SK-N-SH (cell line): ENCODE data around the gene KHDC3L. TPM values are rescaled to one million over a fixed set of nuclear protein-coding genes. Genes with fewer than 3 reads are reported as not detected.

Experiments used
- CTCF ChIA-PET: fragments of 300-600, 350-600 bp; formaldehyde crosslinking; extraction: SDS; loops from one replicate; lab custom pipeline; 2021; lab: Yijun Ruan, JAX
- POLR2A ChIA-PET: fragments of 350-600 bp; sonication (Branson Sonifier 250); formaldehyde crosslinking; extraction: SDS; loops from one replicate; lab custom pipeline; 2020; ENCODE audit warnings: antibody characterized with exemption, inconsistent platforms; lab: Yijun Ruan, JAX
- DNase-seq: peaks from one replicate; pipeline ENCODE4 v3.0.0; 2012
- H2AFZ ChIP-seq: fragments of 200-600 bp; sonication (generic); 2 replicates; pipeline ENCODE4 v1.8.1; 2016; ENCODE audit warnings: antibody characterized with exemption, mild to moderate bottlenecking, low read depth
- H3F3A ChIP-seq: fragments of 200-600 bp; sonication (generic); replicated peaks from 2 replicates; pipeline ENCODE3; 2016; ENCODE audit warnings: antibody characterized with exemption, mild to moderate bottlenecking; ENCODE audit not compliant: insufficient read depth
- H3K27ac ChIP-seq, 2 experiments: fragments of 200-500 bp in 1 of 2; fragments of 200-600 bp in 1 of 2; sonication (Bioruptor generic) in 1 of 2; sonication (generic), shearing (Covaris generic) in 1 of 2; 2 replicates each; pipeline versions ENCODE4 v1.5.1 to v1.6.1; 2014 to 2016; ENCODE audit warnings: low read depth in 2 of 2, inconsistent platforms in 1 of 2, low read length in 1 of 2, mild to moderate bottlenecking in 1 of 2, mixed read lengths in 1 of 2
- H3K27me3 ChIP-seq: fragments of 200-600 bp; sonication (generic), shearing (Covaris generic); 2 replicates; pipeline ENCODE4 v1.6.1; 2016; ENCODE audit warnings: mixed run types; ENCODE audit not compliant: insufficient read depth
- H3K36me3 ChIP-seq, 2 experiments: fragments of 200-500 bp in 1 of 2; fragments of 200-600 bp in 1 of 2; sonication (Bioruptor generic) in 1 of 2; sonication (generic) in 1 of 2; replicated peaks in 1 of 2; 2 replicates each; pipeline versions ENCODE3 to v1.5.1; 2014 to 2016; ENCODE audit warnings: low read length in 1 of 2, mild to moderate bottlenecking in 1 of 2; ENCODE audit not compliant: insufficient read depth in 2 of 2, control insufficient read depth in 1 of 2
- H3K4me1 ChIP-seq, 2 experiments: fragments of 200-500 bp in 1 of 2; fragments of 200-600 bp in 1 of 2; sonication (Bioruptor generic) in 1 of 2; sonication (generic), shearing (Covaris generic) in 1 of 2; 2 replicates each; pipeline versions ENCODE4 v1.5.1 to v1.6.1; 2014 to 2016; ENCODE audit warnings: low read depth in 1 of 2, low read length in 1 of 2, mixed run types in 1 of 2; ENCODE audit not compliant: insufficient read depth in 2 of 2, control insufficient read depth in 1 of 2
- H3K4me2 ChIP-seq: fragments of 200-600 bp; sonication (generic), shearing (Covaris generic); 2 replicates; pipeline ENCODE4 v1.6.1; 2017; ENCODE audit warnings: mixed run types
- H3K4me3 ChIP-seq, 2 experiments: fragments of 200-500 bp in 1 of 2; fragments of 200-600 bp in 1 of 2; sonication (Bioruptor generic) in 1 of 2; sonication (generic), shearing (Covaris generic) in 1 of 2; 2 replicates each; pipeline versions ENCODE4 v1.5.1 to v1.8.1; 2014 to 2016; ENCODE audit warnings: low read depth in 2 of 2, inconsistent platforms in 1 of 2, low read length in 1 of 2, mild to moderate bottlenecking in 1 of 2, mixed read lengths in 1 of 2, moderate library complexity in 1 of 2
- H3K79me2 ChIP-seq: fragments of 200-600 bp; sonication (generic); 2 replicates; pipeline ENCODE4 v1.8.1; 2017; ENCODE audit warnings: mild to moderate bottlenecking; ENCODE audit not compliant: insufficient read depth
- H3K9ac ChIP-seq: fragments of 200-600 bp; sonication (generic); 2 replicates; pipeline ENCODE4 v1.6.1; 2017; ENCODE audit warnings: mixed run types
- H3K9me2 ChIP-seq: fragments of 200-600 bp; sonication (generic); 2 replicates; pipeline ENCODE4 v1.6.1; 2017; ENCODE audit warnings: mixed run types
- H3K9me3 ChIP-seq: fragments of 200-600 bp; sonication (generic); 2 replicates; pipeline ENCODE4 v1.6.1; 2017; ENCODE audit warnings: mixed run types, mild to moderate bottlenecking, moderate library complexity
- H4K20me1 ChIP-seq: fragments of 200-600 bp; sonication (generic); 2 replicates; pipeline ENCODE4 v1.6.1; 2017; ENCODE audit warnings: mild to moderate bottlenecking, mixed run types; ENCODE audit not compliant: insufficient read depth
- CHD2 ChIP-seq: fragments of 150-350 bp; IDR thresholded peaks from 2 replicates; pipeline ENCODE4 v1.6.1; 2018; ENCODE audit warnings: low read length; ENCODE audit not compliant: partially characterized antibody
- CTCF ChIP-seq: fragments of 200-600 bp; sonication (generic); IDR thresholded peaks from 2 replicates; pipeline ENCODE4 v1.6.1; 2017; ENCODE audit warnings: antibody characterized with exemption, mild to moderate bottlenecking, moderate library complexity
- ELF1 ChIP-seq: IDR thresholded peaks from 2 replicates; pipeline ENCODE4 v1.4.0; 2012
- GABPA ChIP-seq: IDR thresholded peaks from 2 replicates; pipeline ENCODE4 v1.4.0; 2012; ENCODE audit warnings: low read depth, mild to moderate bottlenecking
- GATA2 ChIP-seq: sonication (generic); formaldehyde crosslinking; IDR thresholded peaks from 2 replicates; pipeline ENCODE4 v1.5.0; 2020; ENCODE audit warnings: mild to moderate bottlenecking, missing genetic modification reagents
- JUND ChIP-seq: IDR thresholded peaks from 2 replicates; pipeline ENCODE4 v1.4.0; 2012
- MXI1 ChIP-seq: IDR thresholded peaks from 2 replicates; pipeline ENCODE4 v1.6.1; 2012; ENCODE audit warnings: mild to moderate bottlenecking, low read depth, low read length, improper control_type of control experiment
- NFIC ChIP-seq: IDR thresholded peaks from 2 replicates; pipeline ENCODE4 v1.4.0; 2012; ENCODE audit warnings: borderline replicate concordance
- PBX3 ChIP-seq: IDR thresholded peaks from 2 replicates; pipeline ENCODE4; 2012
- POLR2AphosphoS5 ChIP-seq: IDR thresholded peaks from 2 replicates; pipeline ENCODE4 v1.6.1; 2012; ENCODE audit warnings: low read depth, low read length
- REST ChIP-seq: IDR thresholded peaks from 2 replicates; pipeline ENCODE4 v1.6.1; 2012; ENCODE audit warnings: mild to moderate bottlenecking, low read depth, low read length, moderate library complexity
- RXRA ChIP-seq: IDR thresholded peaks from 2 replicates; pipeline ENCODE4 v1.4.0; 2012; ENCODE audit warnings: low read depth, mild to moderate bottlenecking, borderline replicate concordance
- USF1 ChIP-seq: IDR thresholded peaks from 2 replicates; pipeline ENCODE4 v1.4.0; 2012; ENCODE audit warnings: low read depth, borderline replicate concordance
- ZBTB33 ChIP-seq: IDR thresholded peaks from 2 replicates; pipeline ENCODE4 v1.4.0; 2012; ENCODE audit warnings: low read depth, borderline replicate concordance
- WGBS: methylation state at CpG from one replicate; pipeline ENCODE4 v1.1.6; 2017; ENCODE audit warnings: low lambda C conversion rate; 5-methylcytosine and 5-hydroxymethylcytosine counted together
- polyA plus RNA-seq, 3 experiments: library from polyadenylated mRNA; depleted of rRNA; stranded (reverse); fragments of >200 nt; gene quantifications; 2 replicates each; pipeline ENCODE4 v1.2.3, GENCODE V29; 2012

KHDC3L gene
- polyA plus RNA-seq, 1 of the 3 experiments (the other 2 are of a cell fraction) = not detected

- ChIA-PET POLR2A (no interaction called here), CTCF (interaction anchor here (0.6 to 1.7 kb wide), 2 partner anchors 21 to 236 kb away, joined by 3 to 5 read pairs; no protein-coding TSS in a partner anchor)
- no peaks in the 10 kb centered on the region for H4K20me1 ChIP-seq
- H3K9me2 ChIP-seq = no peaks in the 10 kb centered on the region
- H3K4me2 ChIP-seq = peak overlapping the region; percentile 24; the same call in 1 of the 2 replicates
- H3K4me3 ChIP-seq = no peak overlapping the region
- H3F3A ChIP-seq = no peaks in the 10 kb centered on the region
- H3K9ac ChIP-seq = no peak overlapping the region
- H3K79me2 ChIP-seq = no peaks in the 10 kb centered on the region
- H3K4me1 ChIP-seq = no peaks in the 10 kb centered on the region
- no peak overlapping the region for H2AFZ ChIP-seq
- TF ChIP-seq GATA2 (no peak), CHD2 (no peak), ZBTB33 (no peak), POLR2AphosphoS5 (no peak), NFIC (no peak), GABPA (no peak), CTCF (no peak), PBX3 (no peak), JUND (no peak), ELF1 (no peak), USF1 (no peak), MXI1 (no peak)
- DNase-seq = no peak
- 80% methylated on average over 8 of the region's 16 CpGs for whole genome bisulfite sequencing
- H3K27me3 ChIP-seq = no peaks in the 10 kb centered on the region
- H3K36me3 ChIP-seq = no peaks in the 10 kb centered on the region
- H3K9me3 ChIP-seq = no peaks in the 10 kb centered on the region
- H3K27ac ChIP-seq = no peak overlapping the region
Observed at GRCh38 chr6:73367761-73368355, 5.4 kb downstream of the KHDC3L start.

GRCh38 chr6:73368675-73369074, 6.2 kb downstream of the KHDC3L start:
- no peaks in the 10 kb centered on the region for H3K27me3 ChIP-seq
- H2AFZ ChIP-seq = no peak overlapping the region
- no peak overlapping the region for H3K9ac ChIP-seq
- H3K4me3 ChIP-seq = no peak overlapping the region
- CTCF ChIA-PET = interaction anchor here (0.6 to 1.7 kb wide), 2 partner anchors 20 to 235 kb away, joined by 3 to 5 read pairs; no protein-coding TSS in a partner anchor
- TF ChIP-seq RXRA = no peak
- TF ChIP-seq REST = peak; percentile 14; the same call in 1 of the 2 replicates
- POLR2A ChIA-PET = no interaction called here
- H3K27ac ChIP-seq = no peak overlapping the region
- DNase-seq = no peak
- no peak overlapping the region for H3K4me2 ChIP-seq
- no peaks in the 10 kb centered on the region for H3K9me2 ChIP-seq
- no peaks in the 10 kb centered on the region for H3F3A ChIP-seq
- H3K4me1 ChIP-seq = no peaks in the 10 kb centered on the region
- H3K9me3 ChIP-seq = no peaks in the 10 kb centered on the region
- no peaks in the 10 kb centered on the region for H3K36me3 ChIP-seq
- no peaks in the 10 kb centered on the region for H3K79me2 ChIP-seq
- no peaks in the 10 kb centered on the region for H4K20me1 ChIP-seq
- 97% methylated on average over 4 of the region's 4 CpGs for WGBS
